Hepatocyte (in vitro differentiated cells): ENCODE results near the gene STK39. TPM values are rescaled to one million over a fixed set of nuclear protein-coding genes. Genes with fewer than 3 reads are reported as not detected.

Experiments
- DNase-seq: peaks from one replicate; pipeline ENCODE4 v3.0.0-alpha.2; 2016; ENCODE audit warnings: low spot score
- H2AFZ ChIP-seq: fragments of 200-600 bp; sonication (generic); 2 replicates; pipeline ENCODE4 v1.6.0; 2016; ENCODE audit warnings: antibody characterized with exemption, mild to moderate bottlenecking
- H3K27ac ChIP-seq: fragments of 200-600 bp; sonication (generic); 2 replicates; pipeline ENCODE4 v1.5.1; 2016; ENCODE audit warnings: mild to moderate bottlenecking
- H3K27me3 ChIP-seq: fragments of 200-600 bp; sonication (generic); 2 replicates; pipeline ENCODE4 v1.6.1; 2016
- H3K36me3 ChIP-seq: fragments of 200-600 bp; sonication (generic); replicated peaks from 2 replicates; pipeline ENCODE4 v1.5.1; 2016; ENCODE audit warnings: low read depth; ENCODE audit not compliant: insufficient read depth
- H3K4me1 ChIP-seq: fragments of 200-600 bp; sonication (generic); 2 replicates; pipeline ENCODE4 v1.5.1; 2016; ENCODE audit warnings: mild to moderate bottlenecking, moderate library complexity; ENCODE audit not compliant: insufficient read depth
- H3K4me2 ChIP-seq: fragments of 200-600 bp; sonication (generic); 2 replicates; pipeline ENCODE4 v1.6.0; 2016
- H3K4me3 ChIP-seq: fragments of 200-600 bp; sonication (generic); 2 replicates; pipeline ENCODE4 v1.5.1; 2016; ENCODE audit warnings: mild to moderate bottlenecking
- H3K79me2 ChIP-seq: fragments of 200-600 bp; sonication (generic); 2 replicates; pipeline ENCODE4 v1.6.0; 2017; ENCODE audit warnings: mild to moderate bottlenecking
- H3K9me2 ChIP-seq: fragments of 200-600 bp; sonication (generic); replicated peaks from 2 replicates; pipeline ENCODE4 v1.6.0; 2017; ENCODE audit warnings: mild to moderate bottlenecking; ENCODE audit not compliant: insufficient read depth
- H3K9me3 ChIP-seq: fragments of 200-600 bp; sonication (generic); 2 replicates; pipeline ENCODE4 v1.5.1; 2016; ENCODE audit warnings: low read depth, mild to moderate bottlenecking
- H4K20me1 ChIP-seq: fragments of 200-600 bp; sonication (generic); 2 replicates; pipeline ENCODE4 v1.6.0; 2016; ENCODE audit warnings: mild to moderate bottlenecking; ENCODE audit not compliant: insufficient read depth, poor library complexity, severe bottlenecking
- CTCF ChIP-seq: fragments of 200-600 bp; sonication (generic); IDR thresholded peaks from 2 replicates; pipeline ENCODE4 v1.5.1; 2016; ENCODE audit warnings: antibody characterized with exemption, mild to moderate bottlenecking; ENCODE audit not compliant: poor library complexity
- EZH2 ChIP-seq: fragments of 200-600 bp; sonication (generic); IDR thresholded peaks from 2 replicates; pipeline ENCODE4 v1.6.1; 2016; ENCODE audit warnings: antibody characterized with exemption, mild to moderate bottlenecking, borderline replicate concordance
- EZH2phosphoT487 ChIP-seq: fragments of 200-600 bp; sonication (generic); IDR thresholded peaks from one replicate; pipeline ENCODE4 v1.6.1; 2018; ENCODE audit warnings: antibody characterized with exemption, mild to moderate bottlenecking, low read depth, moderate library complexity; ENCODE audit not compliant: unreplicated experiment, severe bottlenecking
- WGBS: methylation state at CpG from one replicate; pipeline ENCODE4 v1.1.6; 2016; ENCODE audit warnings: low lambda C conversion rate; ENCODE audit errors: missing lambda C conversion rate; 5-methylcytosine and 5-hydroxymethylcytosine counted together
- polyA plus RNA-seq: library from polyadenylated mRNA; unstranded; fragments of >200 nt; fragmentation: Nextera tagmentation; extraction: Ambion mirVana; gene quantifications from 2 replicates; pipeline ENCODE4 v1.2.1, GENCODE V29; 2016
- total RNA-seq: library from RNA; depleted of rRNA; stranded (reverse); fragments of >200 nt; gene quantifications from 2 replicates; pipeline ENCODE4 v1.2.3, GENCODE V29; 2014

The STK39 gene
- total and polyA plus RNA-seq, 2 experiments from 2014 or later, result 26.9 to 39.4 TPM

- Histone ChIP-seq H3K79me2 (no peaks in the 10 kb centered on the region), H3K4me3 (no peak overlapping the region), H3K27ac (no peak overlapping the region), H3K4me1 (no peaks in the 10 kb centered on the region), H4K20me1 (no peaks in the 10 kb centered on the region), H3K36me3 (no peaks in the 10 kb centered on the region), H3K9me3 (no peaks in the 10 kb centered on the region), H3K9me2 (no peaks in the 10 kb centered on the region), H2AFZ (no peak overlapping the region), H3K27me3 (no peaks in the 10 kb centered on the region), H3K4me2 (no peak overlapping the region)
- TF ChIP-seq EZH2 (no peak), EZH2phosphoT487 (no peak), CTCF (no peak)
- DNase-seq, result no peak
- WGBS, result 91% methylated on average over 5 of the region's 5 CpGs
Measured at GRCh38 chr2:167939514-167940345, 307.7 kb downstream of the STK39 start.

DNA sequence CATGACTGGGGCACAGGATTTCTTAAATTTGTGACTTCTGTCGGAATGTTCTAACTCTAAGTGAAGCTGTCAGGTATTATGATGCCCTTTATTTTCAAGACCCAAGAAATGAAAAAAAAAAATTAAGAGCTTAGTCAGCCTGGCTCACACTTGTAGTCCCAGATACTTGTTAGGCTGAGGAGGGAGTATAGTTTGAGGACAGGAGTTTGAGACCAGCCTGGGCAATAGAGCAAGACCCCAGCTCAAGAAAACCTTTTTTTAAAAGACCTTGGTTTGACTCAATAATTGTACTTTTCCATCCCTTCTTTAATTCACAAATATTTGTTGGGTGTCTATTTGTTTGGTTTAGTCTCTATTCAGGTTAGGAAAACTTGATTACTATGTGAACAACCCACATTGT is 310.0 kb downstream of the STK39 start:
- H2AFZ ChIP-seq, result no peak overlapping the region
- no peak for TF ChIP-seq CTCF
- TF ChIP-seq EZH2, result no peak
- TF ChIP-seq EZH2phosphoT487, result no peak
- H3K27ac ChIP-seq, result no peak overlapping the region
- no peaks in the 10 kb centered on the region for H3K4me1 ChIP-seq
- WGBS, result 95% methylated on average over 1 of the region's 1 CpG
- DNase-seq, result no peak
- H3K4me2 ChIP-seq, result no peak overlapping the region
- no peaks in the 10 kb centered on the region for H3K9me3 ChIP-seq
- H3K27me3 ChIP-seq, result no peaks in the 10 kb centered on the region
- no peaks in the 10 kb centered on the region for H3K79me2 ChIP-seq
- no peak overlapping the region for H3K4me3 ChIP-seq
- no peaks in the 10 kb centered on the region for H3K9me2 ChIP-seq
- H4K20me1 ChIP-seq, result no peaks in the 10 kb centered on the region
- no peaks in the 10 kb centered on the region for H3K36me3 ChIP-seq

GRCh38 chr2:167935803-167936110 is 311.6 kb downstream of the STK39 start:
- Histone ChIP-seq H3K27ac (no peak overlapping the region), H3K9me3 (no peaks in the 10 kb centered on the region), H4K20me1 (no peaks in the 10 kb centered on the region), H3K79me2 (no peaks in the 10 kb centered on the region), H3K27me3 (no peaks in the 10 kb centered on the region), H2AFZ (no peak overlapping the region), H3K4me2 (no peak overlapping the region), H3K4me1 (no peaks in the 10 kb centered on the region), H3K4me3 (no peak overlapping the region), H3K36me3 (no peaks in the 10 kb centered on the region), H3K9me2 (no peaks in the 10 kb centered on the region)
- 91% methylated on average over 4 of the region's 4 CpGs for WGBS
- TF ChIP-seq CTCF (no peak), EZH2phosphoT487 (no peak), EZH2 (no peak)
- DNase-seq, result no peak
